Lower lobe of right lung (tissue), 2 donors: ENCODE data around the gene MLKL. TPM values are rescaled to one million over a fixed set of nuclear protein-coding genes. Genes with fewer than 3 reads are reported as not detected.
A peak's percentile ranks its signal among the peaks of the same experiment; 100 is the strongest.

Experiments
- ATAC-seq, 2 donors: fragments of 200-7000 bp; cut with Tn5 transposase; one replicate each; pipeline ENCODE4 v1.9.1; 2020 to 2022; ENCODE audit warnings: mild to moderate bottlenecking in 2 of 2, moderate library complexity in 2 of 2
- DNase-seq: peaks from one replicate; pipeline ENCODE4 v3.0.0-alpha.2; 2020
- H3K27ac ChIP-seq: fragments of 200-600 bp; one replicate; pipeline ENCODE4 v1.8.0; 2022
- H3K27me3 ChIP-seq: fragments of 200-600 bp; one replicate; pipeline ENCODE4 v1.8.0; 2022; ENCODE audit warnings: low read depth
- H3K36me3 ChIP-seq: fragments of 200-600 bp; one replicate; pipeline ENCODE4 v1.8.0; 2022; ENCODE audit warnings: mild to moderate bottlenecking
- H3K4me1 ChIP-seq: fragments of 200-600 bp; one replicate; pipeline ENCODE4 v1.8.0; 2022
- H3K4me3 ChIP-seq: fragments of 200-600 bp; one replicate; pipeline ENCODE4 v1.8.0; 2022; ENCODE audit warnings: mild to moderate bottlenecking
- H3K9me3 ChIP-seq: fragments of 200-600 bp; one replicate; pipeline ENCODE4 v1.8.0; 2022
- intact Hi-C: fragments of 100-400 bp; cut with DNase I; formaldehyde crosslinking; loops from one replicate; pipeline ENCODE4 v1.11.0; 2022
- total RNA-seq: library from RNA; stranded (reverse); fragmentation: NEBNext Ultra II Directional; extraction: Animal tissue kit (Norgen Biotek cat#: 25700); gene quantifications from one replicate; pipeline ENCODE4 v1.2.1, GENCODE V29; 2021
- TF ChIP-seq, protein P1 (sequence below): fragments of 200-600 bp; IDR thresholded peaks from one replicate; pipeline ENCODE4 v1.8.0; 2022; ENCODE audit warnings: antibody characterized with exemption, mild to moderate bottlenecking
- donor health status: DM: no; HTN: yes; CAD: no; lungs with severe emphysema.

MLKL gene
- total RNA-seq, 1 donor from 2014 or later, result 36.7 TPM

DNA sequence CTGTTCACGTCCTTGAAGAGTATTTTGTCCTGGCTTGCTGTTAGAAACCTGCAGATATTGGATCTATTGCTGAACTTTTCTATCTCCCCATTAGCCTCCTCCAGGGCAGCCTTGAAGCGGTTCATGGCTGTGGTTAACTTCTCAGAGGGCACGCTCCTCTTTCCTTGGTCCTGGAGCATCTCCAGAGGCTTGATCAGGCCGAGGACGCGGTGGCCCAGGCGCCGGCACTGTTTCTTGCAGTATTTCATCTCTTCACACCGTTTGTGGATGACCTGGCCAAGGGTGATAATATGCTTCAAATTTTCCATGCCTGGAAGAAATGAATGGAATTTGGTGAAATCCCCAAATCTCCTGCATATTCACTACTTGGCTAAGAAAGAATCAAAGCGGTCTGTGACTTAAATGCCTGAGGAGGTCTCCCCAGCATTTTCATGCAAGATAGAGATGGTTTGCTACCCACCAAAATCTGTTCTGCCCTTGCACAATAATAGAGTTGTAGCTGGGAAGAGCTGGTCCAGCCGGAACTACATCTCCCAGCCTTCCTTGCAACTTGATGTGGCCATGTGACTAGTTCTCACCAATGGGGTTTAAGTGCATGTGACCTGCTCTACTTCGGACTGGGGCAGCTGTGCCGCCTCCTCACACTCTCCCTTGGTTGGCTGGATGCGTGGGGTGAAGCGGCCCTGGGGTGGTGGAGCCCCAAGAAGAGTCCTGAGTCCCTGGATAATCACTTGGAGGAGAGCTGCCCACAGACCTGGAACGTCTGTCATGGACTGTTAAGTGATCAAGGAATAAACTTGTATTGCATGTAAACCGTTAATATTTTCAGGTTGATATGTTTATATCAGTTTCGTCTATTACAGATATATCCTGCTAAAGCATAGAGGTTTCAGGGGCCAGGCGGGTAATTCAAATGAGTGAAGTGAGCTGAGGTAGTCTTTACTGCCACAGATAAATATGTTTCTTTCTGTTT, 4.9 kb downstream of the MLKL start:
- Histone ChIP-seq H3K27me3 (no peaks in the 10 kb centered on the region), H3K27ac (no peak overlapping the region), H3K4me3 (peak overlapping the region; percentile 44), H3K9me3 (no peaks in the 10 kb centered on the region), H3K4me1 (peaks cover 30% of the 10 kb centered on the region), H3K36me3 (peaks cover 41% of the 10 kb centered on the region)
- ATAC-seq (peak; percentile 93 to 94), DNase-seq (peak; percentile 83)
- TF ChIP-seq, protein P1, sequence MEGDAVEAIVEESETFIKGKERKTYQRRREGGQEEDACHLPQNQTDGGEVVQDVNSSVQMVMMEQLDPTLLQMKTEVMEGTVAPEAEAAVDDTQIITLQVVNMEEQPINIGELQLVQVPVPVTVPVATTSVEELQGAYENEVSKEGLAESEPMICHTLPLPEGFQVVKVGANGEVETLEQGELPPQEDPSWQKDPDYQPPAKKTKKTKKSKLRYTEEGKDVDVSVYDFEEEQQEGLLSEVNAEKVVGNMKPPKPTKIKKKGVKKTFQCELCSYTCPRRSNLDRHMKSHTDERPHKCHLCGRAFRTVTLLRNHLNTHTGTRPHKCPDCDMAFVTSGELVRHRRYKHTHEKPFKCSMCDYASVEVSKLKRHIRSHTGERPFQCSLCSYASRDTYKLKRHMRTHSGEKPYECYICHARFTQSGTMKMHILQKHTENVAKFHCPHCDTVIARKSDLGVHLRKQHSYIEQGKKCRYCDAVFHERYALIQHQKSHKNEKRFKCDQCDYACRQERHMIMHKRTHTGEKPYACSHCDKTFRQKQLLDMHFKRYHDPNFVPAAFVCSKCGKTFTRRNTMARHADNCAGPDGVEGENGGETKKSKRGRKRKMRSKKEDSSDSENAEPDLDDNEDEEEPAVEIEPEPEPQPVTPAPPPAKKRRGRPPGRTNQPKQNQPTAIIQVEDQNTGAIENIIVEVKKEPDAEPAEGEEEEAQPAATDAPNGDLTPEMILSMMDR, result no peak
- intact Hi-C loops, result no loop called here

DNA sequence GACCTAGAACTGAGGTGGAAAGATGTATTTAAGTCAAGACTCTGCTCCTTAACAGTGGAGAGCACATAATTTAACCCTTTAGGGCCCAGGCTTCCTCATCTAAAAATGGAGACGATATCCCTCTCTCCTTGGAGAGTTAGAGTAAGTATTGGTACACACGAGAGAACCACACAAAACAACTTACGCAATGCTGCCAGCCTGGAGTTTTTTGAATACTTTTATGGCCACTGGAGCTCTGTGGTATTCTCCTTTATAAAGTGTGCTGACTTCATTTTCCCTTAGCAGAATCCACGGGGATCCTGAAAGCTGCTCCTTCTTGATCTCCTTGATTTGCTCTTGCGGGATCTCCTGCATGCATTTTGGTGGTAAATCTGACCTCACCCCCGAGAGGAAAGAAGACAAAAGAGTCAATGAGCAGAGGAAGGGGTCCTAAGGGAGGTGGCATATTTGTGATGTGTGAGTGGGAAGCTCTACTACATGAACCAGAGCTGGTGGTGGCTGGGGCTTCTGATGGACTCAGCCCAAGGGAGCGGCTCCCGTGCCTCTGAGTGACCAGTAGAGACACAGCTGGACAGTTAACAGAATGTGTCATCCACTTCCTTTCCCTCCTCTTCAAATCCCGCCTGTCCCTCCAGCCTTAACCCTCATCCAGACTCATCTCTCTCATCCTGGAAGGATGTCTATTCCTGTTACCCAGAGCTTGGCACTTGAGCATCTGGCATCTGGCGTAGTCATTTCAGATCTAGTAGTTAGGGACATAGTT, 9.4 kb downstream of the MLKL start:
- Histone ChIP-seq H3K27ac (no peak overlapping the region), H3K9me3 (no peaks in the 10 kb centered on the region), H3K4me1 (peaks cover 4% of the 10 kb centered on the region), H3K4me3 (no peak overlapping the region), H3K36me3 (peaks cover 82% of the 10 kb centered on the region), H3K27me3 (no peaks in the 10 kb centered on the region)
- ATAC-seq, result no peak
- no peak for DNase-seq
- intact Hi-C loops, result no loop called here
- TF ChIP-seq, protein P1, result no peak

DNA sequence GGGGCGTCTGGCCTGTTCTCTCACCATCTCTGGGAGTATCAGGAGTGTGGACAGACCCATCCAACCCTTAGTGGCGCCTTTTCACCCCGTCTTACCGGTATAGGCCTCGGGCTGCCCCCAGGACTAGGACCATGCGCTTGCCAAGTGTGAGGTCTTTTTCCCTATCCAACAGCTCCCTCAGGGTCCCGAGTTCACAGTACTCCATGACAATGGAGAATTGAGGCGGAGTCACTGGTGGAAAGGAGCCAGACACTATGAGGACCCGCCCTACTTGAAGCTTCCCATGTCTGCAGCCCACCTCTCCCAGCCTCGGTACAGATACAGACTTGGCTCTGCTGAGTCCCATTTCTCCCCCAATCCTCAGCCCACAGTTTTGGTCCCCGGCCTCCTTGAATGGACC, 18.1 kb downstream of the MLKL start:
- H3K27me3 ChIP-seq, result no peaks in the 10 kb centered on the region
- H3K9me3 ChIP-seq, result no peaks in the 10 kb centered on the region
- DNase-seq, result no peak
- ATAC-seq, result no peak
- intact Hi-C loops, result no loop called here
- no peak overlapping the region for H3K4me3 ChIP-seq
- H3K27ac ChIP-seq, result no peak overlapping the region
- H3K4me1 ChIP-seq, result no peaks in the 10 kb centered on the region
- H3K36me3 ChIP-seq, result peaks cover 98% of the 10 kb centered on the region
- TF ChIP-seq, protein P1, result no peak

DNA sequence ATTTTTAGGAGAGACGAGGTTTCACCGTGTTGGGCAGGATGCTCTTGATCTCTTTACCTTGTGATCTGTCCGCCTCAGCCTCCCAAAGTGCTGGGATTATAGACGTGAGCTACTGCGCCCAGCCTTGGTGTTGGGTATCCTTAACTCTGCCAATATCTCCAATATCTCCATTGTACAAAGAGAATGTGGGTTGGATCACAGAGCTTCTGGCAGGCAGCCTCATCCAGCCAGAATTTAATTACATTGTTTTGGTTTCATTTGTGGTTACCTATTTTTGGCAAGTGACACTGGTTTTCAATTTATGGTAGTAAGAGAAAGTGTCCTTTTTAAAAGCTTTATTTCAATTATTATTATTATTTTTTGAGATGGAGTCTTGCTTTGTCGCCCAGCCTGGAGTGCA, 20.0 kb downstream of the MLKL start:
- H3K9me3 ChIP-seq, result no peaks in the 10 kb centered on the region
- TF ChIP-seq, protein P1, result no peak
- no peak for ATAC-seq
- no peaks in the 10 kb centered on the region for H3K4me1 ChIP-seq
- H3K27me3 ChIP-seq, result no peaks in the 10 kb centered on the region
- no peak overlapping the region for H3K4me3 ChIP-seq
- intact Hi-C loops, result no loop called here
- DNase-seq, result no peak
- no peak overlapping the region for H3K27ac ChIP-seq
- peaks cover 100% of the 10 kb centered on the region for H3K36me3 ChIP-seq

DNA sequence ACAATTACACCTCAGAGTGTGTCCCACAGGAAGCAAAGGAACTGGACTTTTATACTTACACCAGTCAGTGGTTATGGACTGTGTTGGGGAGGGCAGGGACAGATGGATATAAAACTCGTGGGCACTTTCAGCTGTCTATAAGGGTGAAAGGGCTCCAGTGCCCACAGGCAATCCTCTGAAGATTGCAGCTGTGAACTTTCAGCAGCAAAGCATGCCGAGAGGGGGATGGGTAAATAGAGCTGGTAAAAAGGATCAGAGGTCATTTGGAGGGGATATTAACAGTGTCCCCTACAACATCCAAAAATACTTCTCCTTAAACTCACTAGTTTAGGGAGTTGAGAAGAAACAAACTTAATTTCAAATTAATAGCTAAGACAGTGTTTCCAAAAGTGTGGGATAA, 20.7 kb downstream of the MLKL start:
- intact Hi-C loops, result no loop called here
- Histone ChIP-seq H3K9me3 (no peaks in the 10 kb centered on the region), H3K4me1 (no peaks in the 10 kb centered on the region), H3K27ac (no peak overlapping the region), H3K27me3 (no peaks in the 10 kb centered on the region), H3K4me3 (no peak overlapping the region), H3K36me3 (peaks cover 99% of the 10 kb centered on the region)
- DNase-seq (no peak), ATAC-seq (no peak)
- TF ChIP-seq, protein P1, result no peak
